Nephron progenitor cell (in vitro differentiated cells): ENCODE results near the gene CPA4.

ENCODE experiments used
- DNase-seq: peaks from one replicate; pipeline ENCODE4 v3.0.0; 2021
- H3K27ac Mint-ChIP-seq: 2 replicates; pipeline ENCODE4 v1.8.0; 2021; ENCODE audit warnings: mild to moderate bottlenecking, moderate library complexity, mixed read lengths
- H3K27me3 Mint-ChIP-seq: 2 replicates; pipeline ENCODE4 v1.8.0; 2021; ENCODE audit warnings: mild to moderate bottlenecking, low read depth, mixed read lengths; ENCODE audit not compliant: poor library complexity
- H3K36me3 Mint-ChIP-seq: 2 replicates; pipeline ENCODE4 v1.8.0; 2021; ENCODE audit warnings: low read depth, mixed read lengths
- H3K4me1 Mint-ChIP-seq: 2 replicates; pipeline ENCODE4 v1.8.0; 2021; ENCODE audit warnings: mixed read lengths
- H3K4me3 Mint-ChIP-seq: 2 replicates; pipeline ENCODE4 v1.8.0; 2021; ENCODE audit warnings: mild to moderate bottlenecking, moderate library complexity, mixed read lengths
- H3K9me3 Mint-ChIP-seq: 2 replicates; pipeline ENCODE4 v1.8.0; 2021; ENCODE audit warnings: mild to moderate bottlenecking, moderate library complexity, mixed read lengths
- CTCF ChIP-seq: fragments of 200-600 bp; sonication (generic); IDR thresholded peaks from 2 replicates; pipeline ENCODE4 v1.5.0; 2021; ENCODE audit warnings: antibody characterized with exemption

The CPA4 gene

GRCh38 chr7:130288168-130288567 lies 4.8 kb upstream of the CPA4 start:
- no peak for DNase-seq
- H3K4me1 Mint-ChIP-seq, result peaks cover 44% of the 10 kb centered on the region
- peaks cover 7% of the 10 kb centered on the region for H3K27me3 Mint-ChIP-seq
- no peak overlapping the region for H3K4me3 Mint-ChIP-seq
- H3K27ac Mint-ChIP-seq, result no peak overlapping the region
- H3K36me3 Mint-ChIP-seq, result peaks cover 26% of the 10 kb centered on the region
- H3K9me3 Mint-ChIP-seq, result peaks cover 23% of the 10 kb centered on the region
- TF ChIP-seq CTCF, result no peak

- Mint-ChIP-seq H3K4me1 (peaks cover 50% of the 10 kb centered on the region), H3K9me3 (peaks cover 26% of the 10 kb centered on the region), H3K36me3 (peaks cover 23% of the 10 kb centered on the region), H3K27me3 (peaks cover 7% of the 10 kb centered on the region), H3K4me3 (no peak overlapping the region), H3K27ac (no peak overlapping the region)
- DNase-seq, result no peak
- no peak for TF ChIP-seq CTCF
Measured at GRCh38 chr7:130288829-130289228, 4.1 kb upstream of the CPA4 start.

- TF ChIP-seq CTCF, result no peak
- peaks cover 18% of the 10 kb centered on the region for H3K36me3 Mint-ChIP-seq
- peaks cover 26% of the 10 kb centered on the region for H3K9me3 Mint-ChIP-seq
- peak overlapping the region; percentile 48 for H3K27ac Mint-ChIP-seq
- H3K4me3 Mint-ChIP-seq, result no peak overlapping the region
- no peak for DNase-seq
- H3K4me1 Mint-ChIP-seq, result peaks cover 50% of the 10 kb centered on the region
- peaks cover 7% of the 10 kb centered on the region for H3K27me3 Mint-ChIP-seq
Measured at GRCh38 chr7:130289478-130289877, 3.5 kb upstream of the CPA4 start.

- Mint-ChIP-seq H3K36me3 (peaks cover 12% of the 10 kb centered on the region), H3K27ac (no peak overlapping the region), H3K27me3 (peaks cover 11% of the 10 kb centered on the region), H3K4me1 (peaks cover 51% of the 10 kb centered on the region), H3K4me3 (no peak overlapping the region), H3K9me3 (peaks cover 26% of the 10 kb centered on the region)
- no peak for DNase-seq
- TF ChIP-seq CTCF, result no peak
Measured at GRCh38 chr7:130290745-130291144, 2.2 kb upstream of the CPA4 start.

- H3K4me1 Mint-ChIP-seq, result peaks cover 73% of the 10 kb centered on the region
Measured at GRCh38 chr7:130293521-130293920, 560 bp downstream of the CPA4 start.

More at GRCh38 chr7:130293521-130293920, 560 bp downstream of the CPA4 start:
- no peak overlapping the region for H3K27ac Mint-ChIP-seq
- peaks cover 12% of the 10 kb centered on the region for H3K36me3 Mint-ChIP-seq
- H3K4me3 Mint-ChIP-seq, result no peak overlapping the region
- no peak for DNase-seq
- no peak for TF ChIP-seq CTCF
- peaks cover 11% of the 10 kb centered on the region for H3K27me3 Mint-ChIP-seq
- H3K9me3 Mint-ChIP-seq, result peaks cover 26% of the 10 kb centered on the region
